Ovary (tissue), 9 donors: Measurements from ENCODE around the gene RALGPS2. TPM values are rescaled to one million over a fixed set of nuclear protein-coding genes. Genes with fewer than 3 reads are reported as not detected.

Experiments
- DNase-seq, 5 donors: peaks; one replicate each; pipeline ENCODE4 v3.0.0-alpha.2; 2019 to 2020
- H3K27ac ChIP-seq, 2 donors: fragments of 200-600 bp; one replicate each; pipeline versions ENCODE4 v1.5.1 to v1.8.0; 2019 to 2022
- H3K27me3 ChIP-seq: fragments of 200-600 bp; one replicate; pipeline ENCODE4 v1.8.0; 2022
- H3K36me3 ChIP-seq: fragments of 200-600 bp; sonication (generic); one replicate; pipeline ENCODE4 v1.5.1; 2019
- H3K4me1 ChIP-seq: one replicate; pipeline ENCODE4 v1.8.1; 2013; ENCODE audit warnings: mild to moderate bottlenecking, moderate library complexity; ENCODE audit not compliant: insufficient read depth
- H3K4me3 ChIP-seq: fragments of 200-600 bp; sonication (generic); one replicate; pipeline ENCODE4 v1.5.1; 2017
- H3K9me3 ChIP-seq, 2 donors: fragments of 200-600 bp in 1 of 2; sonication (generic) in 1 of 2; one replicate each; pipeline versions ENCODE4 v1.5.1 to v1.8.1; 2013 to 2019; ENCODE audit warnings: mild to moderate bottlenecking in 1 of 2, moderate library complexity in 1 of 2
- CTCF ChIP-seq, 3 donors: fragments of 450-650 bp in 2 of 3; fragments of 200-600 bp in 1 of 3; IDR thresholded peaks; one replicate each; pipeline versions ENCODE4 v1.5.1 to v1.8.0; 2016 to 2022; ENCODE audit warnings: antibody characterized with exemption in 3 of 3, mild to moderate bottlenecking in 1 of 3
- EP300 ChIP-seq: sonication (generic); formaldehyde crosslinking; IDR thresholded peaks from one replicate; pipeline ENCODE4 v1.6.1; 2017; ENCODE audit warnings: antibody characterized with exemption
- POLR2A ChIP-seq: fragments of 450-650 bp; IDR thresholded peaks from one replicate; pipeline ENCODE4 v1.6.1; 2017; ENCODE audit warnings: antibody characterized with exemption, mild to moderate bottlenecking, moderate library complexity
- WGBS, 3 donors: extraction: QIAGEN DNeasy Blood & Tissue Kit in 1 of 3; methylation state at CpG; one replicate each; pipeline versions ENCODE4 v1.1.5 to v1.1.7; 2013 to 2017; 5-methylcytosine and 5-hydroxymethylcytosine counted together
- intact Hi-C, 4 donors: fragments of 100-400 bp; cut with DNase I; formaldehyde crosslinking; loops; one replicate each; pipeline versions ENCODE4 v1.11.0 to v1.15.1; 2022 to 2023
- polyA plus RNA-seq, 2 donors: library from polyadenylated mRNA; stranded (reverse); fragments of 200-250 nt in 1 of 2; fragments of 350-450 nt in 1 of 2; fragmentation: Illumina TruSeq in 1 of 2; extraction: RNeasy Lipid Tissue Mini Kit (QIAGEN cat#74804) in 1 of 2; gene quantifications; one replicate each; pipeline ENCODE4 v1.2.3, GENCODE V29; 2013 to 2014
- total RNA-seq, 7 donors: library from RNA; depleted of rRNA in 2 of 7; stranded (reverse); fragments of >200 nt in 2 of 7; fragmentation: NEBNext Ultra II Directional in 3 of 7; extraction: Animal tissue kit (Norgen Biotek cat#: 25700) in 3 of 7; gene quantifications; one replicate each; pipeline versions ENCODE4 v1.1.0 to v1.2.4, GENCODE V29; 2016 to 2023
- donor health status: DM: no; HTN: no; CAD: no; lungs with moderate emphysema.
- donor health status: DM: no; HTN: no; CAD: no.
- donor health status: Bipolar disorder and iron deficiency.
- donor health status: DM: yes; HTN: yes; CAD: no.
- donor health status: DM: no; HTN: no; CAD: no.
- donor health status: DM: yes; HTN: yes; CAD: no.

RALGPS2 gene
- total and polyA plus RNA-seq, 9 donors, result 6.4 to 43.4 (median 25.0) TPM

- DNase-seq, result peak; percentile 53 to 73 (median 63)
- H3K9me3 ChIP-seq, result no peaks in the 10 kb centered on the region
- H3K27me3 ChIP-seq, result no peaks in the 10 kb centered on the region
- no peak overlapping the region for H3K4me3 ChIP-seq
- peaks cover 17% of the 10 kb centered on the region for H3K4me1 ChIP-seq
- WGBS, 3 donors, result 52 to 56% (median 56%) methylated on average over 23 of the region's 23 CpGs
- H3K27ac ChIP-seq, result peak overlapping the region; percentile 71 to 74
- TF ChIP-seq POLR2A (no peak), EP300 (no peak)
- H3K36me3 ChIP-seq, result no peaks in the 10 kb centered on the region
- intact Hi-C loops, result no loop called here
Observed at GRCh38 chr1:178953538-178954324, 228.7 kb downstream of the RALGPS2 start.

- intact Hi-C loops, result no loop called here
- WGBS, 3 donors, result 92 to 96% (median 94%) methylated on average over 11 of the region's 11 CpGs
Observed at GRCh38 chr1:178954325-178954690, 229.3 kb downstream of the RALGPS2 start.

GRCh38 chr1:178954937-178955336, 229.9 kb downstream of the RALGPS2 start:
- Histone ChIP-seq H3K36me3 (no peaks in the 10 kb centered on the region), H3K27me3 (no peaks in the 10 kb centered on the region), H3K4me1 (peaks cover 17% of the 10 kb centered on the region), H3K27ac (no peak overlapping the region), H3K9me3 (no peaks in the 10 kb centered on the region), H3K4me3 (no peak overlapping the region)
- no peak for DNase-seq
- intact Hi-C loops, result no loop called here
- 52 to 62% (median 55%) methylated on average over 6 of the region's 6 CpGs for WGBS, 3 donors
- TF ChIP-seq EP300, result no peak
- TF ChIP-seq CTCF (IDR thresholded peaks at IDR 0.05), result no peak
- no peak for TF ChIP-seq POLR2A

More at GRCh38 chr1:178954325-178954690, 229.3 kb downstream of the RALGPS2 start:
- Histone ChIP-seq H3K9me3 (no peaks in the 10 kb centered on the region), H3K4me3 (no peak overlapping the region), H3K27ac (peak overlapping the region in 1 of 2 donors; percentile 74), H3K4me1 (peaks cover 17% of the 10 kb centered on the region), H3K27me3 (no peaks in the 10 kb centered on the region), H3K36me3 (no peaks in the 10 kb centered on the region)
- TF ChIP-seq EP300, result no peak
- no peak for TF ChIP-seq CTCF (IDR thresholded peaks at IDR 0.05)
- no peak for TF ChIP-seq POLR2A
- DNase-seq, result no peak

- DNase-seq, result no peak
- Histone ChIP-seq H3K4me3 (no peak overlapping the region), H3K36me3 (no peaks in the 10 kb centered on the region), H3K9me3 (no peaks in the 10 kb centered on the region), H3K27ac (no peak overlapping the region), H3K27me3 (no peaks in the 10 kb centered on the region), H3K4me1 (peaks cover 17% of the 10 kb centered on the region)
- 16 to 35% (median 21%) methylated on average over 1 of the region's 1 CpG for WGBS, 3 donors
- intact Hi-C loops, result no loop called here
- no peak for TF ChIP-seq EP300
- no peak for TF ChIP-seq POLR2A
- TF ChIP-seq CTCF (IDR thresholded peaks at IDR 0.05), result no peak
Observed at GRCh38 chr1:178955391-178955954, 230.4 kb downstream of the RALGPS2 start.

DNA sequence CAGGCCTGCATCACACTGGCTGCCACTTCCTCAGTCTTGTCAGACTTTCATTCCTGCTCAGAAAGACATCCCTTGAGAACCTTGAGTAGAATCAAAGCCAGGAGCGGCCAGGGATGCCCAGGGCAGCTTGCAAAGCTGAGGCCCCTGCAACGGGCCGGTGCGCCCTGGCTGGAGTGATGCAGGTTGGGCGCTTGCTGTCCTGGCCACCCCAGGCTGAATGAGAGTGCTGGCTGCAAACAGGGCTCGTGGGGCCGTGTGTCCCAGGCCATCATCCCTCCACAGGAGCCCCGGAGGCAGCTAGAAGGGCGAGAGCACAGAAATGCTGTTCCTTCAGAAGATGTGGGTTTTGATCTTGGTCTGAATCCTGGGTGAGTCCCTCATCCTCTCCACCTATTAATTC, 233.4 kb downstream of the RALGPS2 start:
- Histone ChIP-seq H3K4me3 (no peak overlapping the region), H3K27me3 (no peaks in the 10 kb centered on the region), H3K4me1 (peaks cover 10% of the 10 kb centered on the region), H3K9me3 (no peaks in the 10 kb centered on the region), H3K36me3 (no peaks in the 10 kb centered on the region), H3K27ac (no peak overlapping the region)
- no peak for DNase-seq
- 95% methylated on average over 9 of the region's 9 CpGs for WGBS, 3 donors
- no peak for TF ChIP-seq EP300
- no peak for TF ChIP-seq CTCF (IDR thresholded peaks at IDR 0.05)
- intact Hi-C loops, result no loop called here
